Loucy (cell line): ENCODE data around the gene SERPINB1.

Experiments
- H2AFZ ChIP-seq: fragments of 200-600 bp; sonication (generic); 2 replicates; pipeline ENCODE4 v1.6.0; 2016; ENCODE audit warnings: antibody characterized with exemption, mild to moderate bottlenecking, low read length, moderate library complexity
- H3F3A ChIP-seq: fragments of 200-600 bp; 2 replicates; pipeline ENCODE4 v1.6.0; 2016; ENCODE audit warnings: antibody characterized with exemption, low read depth, mild to moderate bottlenecking
- H3K27me3 ChIP-seq: fragments of 200-600 bp; sonication (generic); 2 replicates; pipeline ENCODE4 v1.6.1; 2014; ENCODE audit warnings: low read length, mild to moderate bottlenecking; ENCODE audit not compliant: insufficient read depth, poor library complexity, severe bottlenecking
- H3K36me3 ChIP-seq: fragments of 200-600 bp; sonication (generic); 2 replicates; pipeline ENCODE4 v1.6.1; 2016; ENCODE audit warnings: low read length; ENCODE audit not compliant: insufficient read depth
- H3K4me1 ChIP-seq: fragments of 200-600 bp; sonication (generic); 2 replicates; pipeline ENCODE4 v1.5.1; 2014; ENCODE audit warnings: low read length, mild to moderate bottlenecking; ENCODE audit not compliant: insufficient read depth, poor library complexity, severe bottlenecking
- H3K4me2 ChIP-seq: fragments of 200-600 bp; sonication (generic); 2 replicates; pipeline ENCODE4 v1.6.0; 2014; ENCODE audit warnings: antibody characterized with exemption, low read length, low read depth, mild to moderate bottlenecking; ENCODE audit not compliant: poor library complexity, severe bottlenecking
- H3K4me3 ChIP-seq: fragments of 200-600 bp; sonication (generic); 2 replicates; pipeline ENCODE4 v1.5.1; 2014; ENCODE audit warnings: low read length, mild to moderate bottlenecking, mixed read lengths; ENCODE audit not compliant: poor library complexity, severe bottlenecking
- H3K79me2 ChIP-seq: fragments of 200-600 bp; sonication (generic); 2 replicates; pipeline ENCODE4 v1.6.1; 2014; ENCODE audit warnings: low read length; ENCODE audit not compliant: insufficient read depth
- H3K9ac ChIP-seq: fragments of 200-600 bp; sonication (generic); 2 replicates; pipeline ENCODE4 v1.6.0; 2014; ENCODE audit warnings: mild to moderate bottlenecking, low read depth, low read length, moderate library complexity; ENCODE audit not compliant: poor library complexity, severe bottlenecking
- H3K9me2 ChIP-seq: fragments of 200-600 bp; sonication (generic); replicated peaks from 2 replicates; pipeline ENCODE4 v1.6.1; 2016; ENCODE audit warnings: low read depth, low read length, mixed read lengths
- H3K9me3 ChIP-seq: fragments of 200-600 bp; sonication (generic); 2 replicates; pipeline ENCODE4 v1.6.1; 2014; ENCODE audit warnings: mild to moderate bottlenecking, antibody characterized with exemption, low read length, low read depth; ENCODE audit not compliant: insufficient read depth
- H4K20me1 ChIP-seq: fragments of 200-600 bp; sonication (generic); 2 replicates; pipeline ENCODE4 v1.6.0; 2014; ENCODE audit warnings: antibody characterized with exemption, low read length, mild to moderate bottlenecking; ENCODE audit not compliant: insufficient read depth, poor library complexity, severe bottlenecking
- EZH2phosphoT487 ChIP-seq: fragments of 200-600 bp; IDR thresholded peaks from 2 replicates; pipeline ENCODE4 v1.6.1; 2018; ENCODE audit warnings: antibody characterized with exemption, mild to moderate bottlenecking, moderate library complexity, borderline replicate concordance
- TF ChIP-seq, protein P1 (sequence below): fragments of 200-600 bp; sonication (generic); conservative IDR thresholded peaks from 2 replicates; pipeline ENCODE4 v1.5.1; 2014; ENCODE audit warnings: mild to moderate bottlenecking, antibody characterized with exemption, low read length

SERPINB1 gene

DNA sequence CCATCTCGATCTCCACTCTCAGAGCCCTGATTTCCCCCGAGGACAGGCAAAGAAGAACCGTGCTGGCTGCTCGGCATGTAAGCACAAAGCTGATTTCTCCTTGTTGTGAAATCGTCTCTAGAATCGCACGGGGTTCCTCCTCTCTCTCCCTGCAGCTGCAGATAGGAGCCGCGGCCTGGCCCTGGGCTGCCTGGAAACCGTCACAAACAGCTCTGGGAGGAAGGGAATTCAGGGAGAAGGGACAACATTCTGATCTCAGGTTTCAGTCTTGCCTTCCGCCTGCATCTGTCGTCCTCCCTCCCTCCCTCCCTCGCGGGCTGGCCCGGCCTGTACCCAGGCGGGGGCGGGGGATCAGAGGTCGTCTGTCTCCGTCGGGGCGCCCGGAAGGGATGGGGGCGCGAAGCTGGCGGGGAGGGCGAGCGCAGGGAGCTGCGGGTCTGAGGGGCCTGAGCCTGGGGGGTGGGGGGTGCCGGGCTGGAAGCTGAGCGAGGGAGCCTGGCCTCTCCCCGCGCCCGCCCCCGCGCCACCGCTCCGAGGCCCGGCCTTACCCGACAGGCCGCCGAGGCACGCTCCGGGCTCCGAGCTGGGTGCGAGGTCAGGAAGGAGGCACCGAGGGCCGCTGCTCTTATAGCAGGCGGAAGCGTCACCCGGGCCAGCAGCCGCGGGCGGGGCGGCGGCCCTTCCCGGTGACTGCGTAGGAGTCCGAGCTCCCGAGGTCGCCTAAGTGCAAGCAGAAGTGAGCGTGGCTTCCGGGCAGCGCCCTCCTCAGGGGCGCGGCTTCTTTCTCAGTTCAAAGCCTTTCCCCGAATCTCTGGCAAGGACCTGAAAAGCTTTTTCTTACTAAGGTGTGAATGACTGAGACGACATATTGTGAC lies at the start of gene SERPINB1:
SERPINB1 (minus strand) TSS at position 600 of the 875 bp plus-strand sequence. CDS start 1,277 bp downstream, outside the sequence.
- Histone ChIP-seq H4K20me1 (peaks cover 28% of the 10 kb centered on the region), H3K9me2 (no peaks in the 10 kb centered on the region), H3K27me3 (no peaks in the 10 kb centered on the region), H3F3A (peaks cover 2% of the 10 kb centered on the region; the same call in 1 of the 2 replicates), H3K9me3 (no peaks in the 10 kb centered on the region), H2AFZ (peak within 1 kb of the TSS; percentile 0; the same call in 1 of the 2 replicates), H3K4me1 (peaks cover 41% of the 10 kb centered on the region), H3K9ac (peak within 1 kb of the TSS; percentile 94), H3K79me2 (peaks cover 49% of the 10 kb centered on the region), H3K4me2 (peak within 1 kb of the TSS; percentile 98), H3K36me3 (peaks cover 7% of the 10 kb centered on the region), H3K4me3 (peak within 1 kb of the TSS; percentile 87)
- TF ChIP-seq, protein P1, sequence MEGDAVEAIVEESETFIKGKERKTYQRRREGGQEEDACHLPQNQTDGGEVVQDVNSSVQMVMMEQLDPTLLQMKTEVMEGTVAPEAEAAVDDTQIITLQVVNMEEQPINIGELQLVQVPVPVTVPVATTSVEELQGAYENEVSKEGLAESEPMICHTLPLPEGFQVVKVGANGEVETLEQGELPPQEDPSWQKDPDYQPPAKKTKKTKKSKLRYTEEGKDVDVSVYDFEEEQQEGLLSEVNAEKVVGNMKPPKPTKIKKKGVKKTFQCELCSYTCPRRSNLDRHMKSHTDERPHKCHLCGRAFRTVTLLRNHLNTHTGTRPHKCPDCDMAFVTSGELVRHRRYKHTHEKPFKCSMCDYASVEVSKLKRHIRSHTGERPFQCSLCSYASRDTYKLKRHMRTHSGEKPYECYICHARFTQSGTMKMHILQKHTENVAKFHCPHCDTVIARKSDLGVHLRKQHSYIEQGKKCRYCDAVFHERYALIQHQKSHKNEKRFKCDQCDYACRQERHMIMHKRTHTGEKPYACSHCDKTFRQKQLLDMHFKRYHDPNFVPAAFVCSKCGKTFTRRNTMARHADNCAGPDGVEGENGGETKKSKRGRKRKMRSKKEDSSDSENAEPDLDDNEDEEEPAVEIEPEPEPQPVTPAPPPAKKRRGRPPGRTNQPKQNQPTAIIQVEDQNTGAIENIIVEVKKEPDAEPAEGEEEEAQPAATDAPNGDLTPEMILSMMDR = 0 out of 2 replicates have a peak, but pooled peaks have one; percentile 15
- no peak for TF ChIP-seq EZH2phosphoT487

DNA sequence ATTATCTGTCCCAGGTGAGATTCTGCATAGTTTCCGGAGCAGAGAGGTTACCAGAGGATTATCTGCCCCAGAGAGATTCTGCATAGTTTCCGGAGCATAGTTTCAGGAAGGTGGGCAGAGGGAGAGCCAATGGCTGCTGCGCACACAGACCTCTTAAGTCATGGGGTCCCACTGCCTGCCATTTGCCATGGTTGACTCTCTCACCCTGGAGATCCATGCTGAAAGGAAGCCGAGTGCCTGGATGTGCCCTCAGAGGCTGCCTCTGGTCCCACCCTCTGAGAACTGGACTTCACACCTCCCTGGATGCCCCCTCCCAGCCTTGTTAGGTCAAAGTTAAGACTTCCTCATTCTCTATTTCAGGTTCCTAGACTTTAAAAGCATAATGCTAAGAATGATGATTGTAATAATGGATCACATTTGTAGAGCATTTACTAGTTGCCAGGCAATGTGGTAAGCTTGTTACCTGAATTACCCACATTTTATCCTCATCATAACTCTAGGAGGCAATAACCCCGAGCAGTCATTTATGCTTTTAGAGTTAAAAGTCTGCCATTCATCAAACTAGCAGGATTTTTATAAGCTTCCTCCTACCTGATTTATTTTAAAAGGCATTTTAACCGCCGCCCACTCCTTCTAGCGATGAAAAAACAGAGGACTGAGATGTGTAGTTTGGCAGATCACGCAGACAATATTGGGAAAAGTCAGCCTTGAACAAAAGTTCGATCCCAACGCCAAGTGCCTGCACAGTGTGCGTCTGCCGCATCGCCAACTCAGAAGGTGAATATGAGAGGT lies 49.5 kb upstream of the SERPINB1 start:
- no peaks in the 10 kb centered on the region for H3K9me3 ChIP-seq
- no peaks in the 10 kb centered on the region for H3K36me3 ChIP-seq
- H3K4me3 ChIP-seq = no peak overlapping the region
- no peaks in the 10 kb centered on the region for H4K20me1 ChIP-seq
- H3K9me2 ChIP-seq = no peaks in the 10 kb centered on the region
- H3K4me1 ChIP-seq = no peaks in the 10 kb centered on the region
- H3K9ac ChIP-seq = no peak overlapping the region
- no peak overlapping the region for H3K4me2 ChIP-seq
- H3K27me3 ChIP-seq = no peaks in the 10 kb centered on the region
- peak overlapping the region; percentile 24; the same call in 1 of the 2 replicates for H2AFZ ChIP-seq
- TF ChIP-seq, protein P1 = no peak
- no peak for TF ChIP-seq EZH2phosphoT487
- no peaks in the 10 kb centered on the region for H3K79me2 ChIP-seq
- H3F3A ChIP-seq = no peaks in the 10 kb centered on the region

- Histone ChIP-seq H3F3A (no peaks in the 10 kb centered on the region), H3K36me3 (no peaks in the 10 kb centered on the region), H3K9me3 (no peaks in the 10 kb centered on the region), H3K4me2 (no peak overlapping the region), H3K4me1 (no peaks in the 10 kb centered on the region), H3K9me2 (no peaks in the 10 kb centered on the region), H4K20me1 (no peaks in the 10 kb centered on the region), H3K27me3 (no peaks in the 10 kb centered on the region), H3K79me2 (no peaks in the 10 kb centered on the region), H3K4me3 (no peak overlapping the region), H2AFZ (no peak overlapping the region), H3K9ac (no peak overlapping the region)
- TF ChIP-seq EZH2phosphoT487 = no peak
- TF ChIP-seq, protein P1 = no peak
Observed at GRCh38 chr6:2885967-2886735, 44.5 kb upstream of the SERPINB1 start.
